ENCODE measurements around the gene GGCT.

The GGCT gene

GRCh38 chr7:30519122-30519521 lies 14.5 kb upstream of the GGCT start:
- no peak for TF ChIP-seq TAF1 (IDR thresholded peaks at IDR 0.05; ENCODE audit: borderline replicate concordance, insufficient read depth, low read length)
- no peak for TF ChIP-seq POLR2AphosphoS5 (IDR thresholded peaks at IDR 0.05; ENCODE audit: low read depth, low read length)
- no peak for TF ChIP-seq FOXP2 (optimal IDR thresholded peaks at IDR 0.05; ENCODE audit: borderline replicate concordance, extremely low read depth, extremely low read length, insufficient read depth)
- TF ChIP-seq SIN3A (IDR thresholded peaks at IDR 0.05; ENCODE audit: borderline replicate concordance, insufficient read depth, low read length): no peak
- TF ChIP-seq, protein P1, sequence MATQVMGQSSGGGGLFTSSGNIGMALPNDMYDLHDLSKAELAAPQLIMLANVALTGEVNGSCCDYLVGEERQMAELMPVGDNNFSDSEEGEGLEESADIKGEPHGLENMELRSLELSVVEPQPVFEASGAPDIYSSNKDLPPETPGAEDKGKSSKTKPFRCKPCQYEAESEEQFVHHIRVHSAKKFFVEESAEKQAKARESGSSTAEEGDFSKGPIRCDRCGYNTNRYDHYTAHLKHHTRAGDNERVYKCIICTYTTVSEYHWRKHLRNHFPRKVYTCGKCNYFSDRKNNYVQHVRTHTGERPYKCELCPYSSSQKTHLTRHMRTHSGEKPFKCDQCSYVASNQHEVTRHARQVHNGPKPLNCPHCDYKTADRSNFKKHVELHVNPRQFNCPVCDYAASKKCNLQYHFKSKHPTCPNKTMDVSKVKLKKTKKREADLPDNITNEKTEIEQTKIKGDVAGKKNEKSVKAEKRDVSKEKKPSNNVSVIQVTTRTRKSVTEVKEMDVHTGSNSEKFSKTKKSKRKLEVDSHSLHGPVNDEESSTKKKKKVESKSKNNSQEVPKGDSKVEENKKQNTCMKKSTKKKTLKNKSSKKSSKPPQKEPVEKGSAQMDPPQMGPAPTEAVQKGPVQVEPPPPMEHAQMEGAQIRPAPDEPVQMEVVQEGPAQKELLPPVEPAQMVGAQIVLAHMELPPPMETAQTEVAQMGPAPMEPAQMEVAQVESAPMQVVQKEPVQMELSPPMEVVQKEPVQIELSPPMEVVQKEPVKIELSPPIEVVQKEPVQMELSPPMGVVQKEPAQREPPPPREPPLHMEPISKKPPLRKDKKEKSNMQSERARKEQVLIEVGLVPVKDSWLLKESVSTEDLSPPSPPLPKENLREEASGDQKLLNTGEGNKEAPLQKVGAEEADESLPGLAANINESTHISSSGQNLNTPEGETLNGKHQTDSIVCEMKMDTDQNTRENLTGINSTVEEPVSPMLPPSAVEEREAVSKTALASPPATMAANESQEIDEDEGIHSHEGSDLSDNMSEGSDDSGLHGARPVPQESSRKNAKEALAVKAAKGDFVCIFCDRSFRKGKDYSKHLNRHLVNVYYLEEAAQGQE (IDR thresholded peaks at IDR 0.05; ENCODE audit: insufficient read depth in 1 of 2, low read depth in 2 of 2, low read length in 2 of 2): no peak

DNA sequence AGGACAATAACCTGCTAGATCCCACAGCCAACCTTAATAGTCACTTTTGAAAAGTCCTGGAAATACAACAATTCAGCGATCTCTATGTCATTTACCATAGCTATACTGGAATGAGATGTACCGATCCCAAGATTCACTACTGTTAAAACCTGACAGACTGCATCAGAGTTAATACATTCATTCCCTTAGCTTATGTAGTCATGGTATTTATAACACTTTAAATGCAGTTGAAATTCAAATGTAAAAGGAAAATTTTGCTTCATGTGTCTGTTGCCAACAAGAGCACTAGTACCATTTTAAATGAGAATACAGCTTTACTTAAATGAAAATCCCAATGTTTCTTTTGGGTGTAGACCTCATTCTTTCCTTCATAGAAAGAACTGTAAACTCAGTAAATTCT lies 11.1 kb upstream of the GGCT start:
- TF ChIP-seq POLR2AphosphoS5 (IDR thresholded peaks at IDR 0.05; ENCODE audit: low read depth, low read length) (no peak), FOXP2 (optimal IDR thresholded peaks at IDR 0.05; ENCODE audit: borderline replicate concordance, extremely low read depth, extremely low read length, insufficient read depth) (no peak), SIN3A (IDR thresholded peaks at IDR 0.05; ENCODE audit: borderline replicate concordance, insufficient read depth, low read length) (no peak), TAF1 (IDR thresholded peaks at IDR 0.05; ENCODE audit: borderline replicate concordance, insufficient read depth, low read length) (no peak)
- TF ChIP-seq, protein P1 (IDR thresholded peaks at IDR 0.05; ENCODE audit: insufficient read depth in 1 of 2, low read depth in 2 of 2, low read length in 2 of 2): no peak

GRCh38 chr7:30514776-30515175 lies 10.1 kb upstream of the GGCT start:
- no peak for TF ChIP-seq SIN3A (IDR thresholded peaks at IDR 0.05; ENCODE audit: borderline replicate concordance, insufficient read depth, low read length)
- TF ChIP-seq FOXP2 (optimal IDR thresholded peaks at IDR 0.05; ENCODE audit: borderline replicate concordance, extremely low read depth, extremely low read length, insufficient read depth): no peak
- no peak for TF ChIP-seq TAF1 (IDR thresholded peaks at IDR 0.05; ENCODE audit: borderline replicate concordance, insufficient read depth, low read length)
- no peak for TF ChIP-seq POLR2AphosphoS5 (IDR thresholded peaks at IDR 0.05; ENCODE audit: low read depth, low read length)
- TF ChIP-seq, protein P1 (IDR thresholded peaks at IDR 0.05; ENCODE audit: insufficient read depth in 1 of 2, low read depth in 2 of 2, low read length in 2 of 2): no peak

- TF ChIP-seq FOXP2 (optimal IDR thresholded peaks at IDR 0.05; ENCODE audit: borderline replicate concordance, extremely low read depth, extremely low read length, insufficient read depth) (no peak), POLR2AphosphoS5 (IDR thresholded peaks at IDR 0.05; ENCODE audit: low read depth, low read length) (no peak), TAF1 (IDR thresholded peaks at IDR 0.05; ENCODE audit: borderline replicate concordance, insufficient read depth, low read length) (no peak), SIN3A (IDR thresholded peaks at IDR 0.05; ENCODE audit: borderline replicate concordance, insufficient read depth, low read length) (no peak)
- TF ChIP-seq, protein P1 (IDR thresholded peaks at IDR 0.05; ENCODE audit: insufficient read depth in 1 of 2, low read depth in 2 of 2, low read length in 2 of 2): no peak
Measured at GRCh38 chr7:30514177-30514576, 9.5 kb upstream of the GGCT start.

DNA sequence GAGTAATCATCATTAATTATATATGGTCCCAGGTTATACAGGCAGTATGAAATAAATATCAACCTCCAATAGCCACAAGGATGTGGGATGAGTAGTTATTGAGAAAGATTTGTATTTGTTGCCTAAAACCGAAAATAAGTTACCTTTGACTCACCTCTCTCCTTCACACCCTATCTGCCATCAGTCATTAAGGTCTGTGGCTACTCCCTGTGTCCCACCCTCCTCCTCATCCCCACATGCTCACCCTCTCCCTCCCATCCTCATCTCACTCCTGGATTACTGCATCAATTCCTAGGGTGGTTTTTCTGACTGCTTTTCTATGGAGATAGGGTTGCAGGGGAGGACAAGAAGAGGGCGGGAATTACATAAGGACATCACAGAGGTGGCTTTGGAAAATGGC lies 9.1 kb upstream of the GGCT start:
- TF ChIP-seq, protein P1 (IDR thresholded peaks at IDR 0.05; ENCODE audit: insufficient read depth in 1 of 2, low read depth in 2 of 2, low read length in 2 of 2): no peak
- TF ChIP-seq TAF1 (IDR thresholded peaks at IDR 0.05; ENCODE audit: borderline replicate concordance, insufficient read depth, low read length) (no peak), SIN3A (IDR thresholded peaks at IDR 0.05; ENCODE audit: borderline replicate concordance, insufficient read depth, low read length) (no peak), POLR2AphosphoS5 (IDR thresholded peaks at IDR 0.05; ENCODE audit: low read depth, low read length) (no peak), FOXP2 (optimal IDR thresholded peaks at IDR 0.05; ENCODE audit: borderline replicate concordance, extremely low read depth, extremely low read length, insufficient read depth) (no peak)
